ENCODE measurements around the gene RUFY1. TPM values are rescaled to one million over a fixed set of nuclear protein-coding genes. Genes with fewer than 3 reads are reported as not detected.
"Not testable (repeated sequence)": the region's sequence is repeated elsewhere in the genome, so short reads cannot be mapped to it uniquely, and the experiment has no call there.

RUFY1 gene
- total RNA-seq, 1 experiment from 2014 or later: 45.7 TPM

DNA sequence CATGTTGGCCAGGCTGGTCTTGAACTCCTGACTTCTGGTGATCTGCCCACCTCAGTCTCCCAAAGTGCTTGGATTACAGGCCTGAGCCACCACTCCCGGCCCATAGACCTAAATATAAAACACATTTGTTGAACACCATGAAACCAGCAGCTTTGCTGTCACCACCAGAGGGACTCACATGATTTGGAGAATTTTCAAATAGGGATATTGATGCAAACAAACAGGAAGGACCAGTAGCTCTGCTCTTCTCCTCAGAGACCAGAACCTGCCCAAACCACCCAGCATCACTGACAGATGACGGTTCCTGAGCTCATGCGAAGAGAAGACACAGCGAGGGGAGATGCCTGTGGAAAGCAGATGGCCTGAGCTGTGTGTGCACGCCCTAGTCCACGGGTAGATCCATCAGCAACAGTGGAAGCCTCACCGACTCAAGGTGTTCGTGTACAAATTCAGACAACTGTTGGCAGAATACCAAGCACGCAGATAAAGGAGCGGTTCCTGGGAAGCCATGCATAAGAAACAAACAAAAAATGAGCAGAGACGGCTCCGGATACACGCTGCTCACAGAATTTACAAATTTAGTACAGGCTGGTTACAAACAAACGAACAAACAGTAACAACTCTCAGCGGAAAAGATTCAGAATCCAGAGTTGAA, 30.8 kb upstream of the RUFY1 start:
- not testable (repeated sequence) for H3K14ac ChIP-seq (ENCODE audit: insufficient read depth, low read length); H3K9me3 ChIP-seq (ENCODE audit: control insufficient read depth, low read depth, low read length); H3K79me1 ChIP-seq (ENCODE audit: insufficient read depth, low read depth, low read length, poor library complexity, severe bottlenecking); H2BK5ac ChIP-seq (ENCODE audit: insufficient read length, low read length); H2AK5ac ChIP-seq (ENCODE audit: insufficient read length, low read length); H2BK12ac ChIP-seq (ENCODE audit: insufficient read length, low read depth, low read length); H3K56ac ChIP-seq (ENCODE audit: insufficient read length, low read depth, low read length); H4K5ac ChIP-seq (ENCODE audit: insufficient read length, low read depth, low read length); H3K4me3 Mint-ChIP-seq; H3K23ac ChIP-seq (ENCODE audit: insufficient read length, low read depth, low read length); H3K23me2 ChIP-seq (ENCODE audit: insufficient read length, low read depth, low read length, poor library complexity, severe bottlenecking); H4K8ac ChIP-seq (replicated peaks; ENCODE audit: insufficient read length, low read depth, low read length); H3K27me3 ChIP-seq (ENCODE audit: insufficient read depth, low read length); H2AFZ ChIP-seq (ENCODE audit: low read length); H3K18ac ChIP-seq (ENCODE audit: insufficient read length, low read depth, low read length); H3K4me1 ChIP-seq (ENCODE audit: insufficient read depth, low read length); H3T11ph ChIP-seq (ENCODE audit: low read length); H3K4ac ChIP-seq (ENCODE audit: low read depth, low read length); H3K79me2 ChIP-seq (ENCODE audit: insufficient read depth, low read length); DNase-seq; H2BK120ac ChIP-seq (ENCODE audit: low read depth, low read length, poor library complexity, severe bottlenecking); H3K27me3 Mint-ChIP-seq (ENCODE audit: low read depth); H4K91ac ChIP-seq (ENCODE audit: insufficient read length, low read depth, low read length); H3K36me3 Mint-ChIP-seq (ENCODE audit: insufficient read depth in 1 of 3, low read depth in 3 of 3); H3K9ac ChIP-seq (ENCODE audit: extremely low read depth, insufficient read length, low read length); H4K20me1 ChIP-seq (ENCODE audit: control insufficient read depth, insufficient read depth, insufficient read length); H3K27ac Mint-ChIP-seq; H3K9me3 Mint-ChIP-seq; H3K27ac ChIP-seq (ENCODE audit: insufficient read length, low read depth, low read length); H2BK20ac ChIP-seq (ENCODE audit: low read depth, low read length, poor library complexity, severe bottlenecking); H2BK15ac ChIP-seq (ENCODE audit: low read depth, low read length); H3K4me2 ChIP-seq (ENCODE audit: insufficient read depth, insufficient read length, low read length)
- peaks cover 27 to 35% of the 10 kb centered on the region in 2 experiments for H3K4me1 Mint-ChIP-seq
- TF ChIP-seq, protein P1, sequence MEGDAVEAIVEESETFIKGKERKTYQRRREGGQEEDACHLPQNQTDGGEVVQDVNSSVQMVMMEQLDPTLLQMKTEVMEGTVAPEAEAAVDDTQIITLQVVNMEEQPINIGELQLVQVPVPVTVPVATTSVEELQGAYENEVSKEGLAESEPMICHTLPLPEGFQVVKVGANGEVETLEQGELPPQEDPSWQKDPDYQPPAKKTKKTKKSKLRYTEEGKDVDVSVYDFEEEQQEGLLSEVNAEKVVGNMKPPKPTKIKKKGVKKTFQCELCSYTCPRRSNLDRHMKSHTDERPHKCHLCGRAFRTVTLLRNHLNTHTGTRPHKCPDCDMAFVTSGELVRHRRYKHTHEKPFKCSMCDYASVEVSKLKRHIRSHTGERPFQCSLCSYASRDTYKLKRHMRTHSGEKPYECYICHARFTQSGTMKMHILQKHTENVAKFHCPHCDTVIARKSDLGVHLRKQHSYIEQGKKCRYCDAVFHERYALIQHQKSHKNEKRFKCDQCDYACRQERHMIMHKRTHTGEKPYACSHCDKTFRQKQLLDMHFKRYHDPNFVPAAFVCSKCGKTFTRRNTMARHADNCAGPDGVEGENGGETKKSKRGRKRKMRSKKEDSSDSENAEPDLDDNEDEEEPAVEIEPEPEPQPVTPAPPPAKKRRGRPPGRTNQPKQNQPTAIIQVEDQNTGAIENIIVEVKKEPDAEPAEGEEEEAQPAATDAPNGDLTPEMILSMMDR (conservative IDR thresholded peaks at IDR 0.05): 0 out of 3 replicates have a peak, but pooled peaks have one; percentile 25
- WGBS (ENCODE audit: extremely low coverage, insufficient read length, low lambda C conversion rate): no CpG with 5 or more reads among the region's 15 CpGs

DNA sequence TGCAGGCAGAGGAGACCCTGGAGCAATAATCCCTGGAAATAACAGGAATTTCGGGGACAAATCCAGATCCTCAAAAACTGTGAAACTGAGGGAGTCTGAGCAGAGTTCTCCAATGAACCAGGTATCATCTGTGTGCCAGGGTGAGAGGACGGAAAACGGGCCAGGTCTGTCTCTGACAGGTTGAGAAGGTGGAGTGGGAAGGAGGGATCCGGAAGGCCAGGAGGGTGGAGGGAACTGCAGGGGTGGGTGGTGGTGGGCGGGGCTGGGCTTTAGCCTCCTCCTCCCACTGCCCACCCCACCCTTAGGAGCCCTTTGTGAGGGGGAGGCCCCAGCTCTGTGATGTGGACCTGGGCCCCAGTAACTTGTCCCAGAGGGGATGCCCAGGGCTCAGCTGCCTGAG, 28.2 kb upstream of the RUFY1 start:
- H3K23ac ChIP-seq (ENCODE audit: insufficient read length, low read depth, low read length); H4K8ac ChIP-seq (replicated peaks; ENCODE audit: insufficient read length, low read depth, low read length); DNase-seq; H3K27me3 Mint-ChIP-seq (ENCODE audit: low read depth); H3K18ac ChIP-seq (ENCODE audit: insufficient read length, low read depth, low read length); H2BK15ac ChIP-seq (ENCODE audit: low read depth, low read length); H3K27ac ChIP-seq (ENCODE audit: insufficient read length, low read depth, low read length); H4K5ac ChIP-seq (ENCODE audit: insufficient read length, low read depth, low read length); H3K14ac ChIP-seq (ENCODE audit: insufficient read depth, low read length); H3T11ph ChIP-seq (ENCODE audit: low read length); H3K9me3 ChIP-seq (ENCODE audit: control insufficient read depth, low read depth, low read length); H2BK5ac ChIP-seq (ENCODE audit: insufficient read length, low read length); H2BK12ac ChIP-seq (ENCODE audit: insufficient read length, low read depth, low read length); H3K23me2 ChIP-seq (ENCODE audit: insufficient read length, low read depth, low read length, poor library complexity, severe bottlenecking); H2BK20ac ChIP-seq (ENCODE audit: low read depth, low read length, poor library complexity, severe bottlenecking); H3K9me3 Mint-ChIP-seq; H3K36me3 Mint-ChIP-seq (ENCODE audit: insufficient read depth in 1 of 3, low read depth in 3 of 3); H3K4me3 Mint-ChIP-seq; H3K56ac ChIP-seq (ENCODE audit: insufficient read length, low read depth, low read length); H2AFZ ChIP-seq (ENCODE audit: low read length); H3K4me2 ChIP-seq (ENCODE audit: insufficient read depth, insufficient read length, low read length); H3K4me1 ChIP-seq (ENCODE audit: insufficient read depth, low read length); H3K4ac ChIP-seq (ENCODE audit: low read depth, low read length); H2AK5ac ChIP-seq (ENCODE audit: insufficient read length, low read length); H3K79me1 ChIP-seq (ENCODE audit: insufficient read depth, low read depth, low read length, poor library complexity, severe bottlenecking); H4K20me1 ChIP-seq (ENCODE audit: control insufficient read depth, insufficient read depth, insufficient read length); H4K91ac ChIP-seq (ENCODE audit: insufficient read length, low read depth, low read length); H3K79me2 ChIP-seq (ENCODE audit: insufficient read depth, low read length); H3K9ac ChIP-seq (ENCODE audit: extremely low read depth, insufficient read length, low read length); H2BK120ac ChIP-seq (ENCODE audit: low read depth, low read length, poor library complexity, severe bottlenecking); H3K27me3 ChIP-seq (ENCODE audit: insufficient read depth, low read length): not testable (repeated sequence)
- WGBS (ENCODE audit: extremely low coverage, insufficient read length, low lambda C conversion rate): no CpG with 5 or more reads among the region's 5 CpGs
- peak overlapping the region in 1 of 3 experiments; percentile 34; a peak in 2 of 7 replicates for H3K27ac Mint-ChIP-seq
- H3K4me1 Mint-ChIP-seq: peaks cover 11 to 14% of the 10 kb centered on the region in 2 experiments

Measured in H9 (cell line).